WTC11 (cell line): ENCODE measurements around the gene PRSS57. TPM values are rescaled to one million over a fixed set of nuclear protein-coding genes. Genes with fewer than 3 reads are reported as not detected.

Source experiments
- ATAC-seq: fragments of 200-7000 bp; cut with Tn5 transposase; 2 replicates; pipeline ENCODE4 v1.10.0; 2021; ENCODE audit warnings: mild to moderate bottlenecking, moderate library complexity
- CTCF ChIA-PET: fragments of 300-600 bp; sonication (Branson Sonifier 250); formaldehyde crosslinking; loops from one replicate; lab custom pipeline; 2021; ENCODE audit warnings: antibody characterized with exemption; lab: Charles Lee
- POLR2A ChIA-PET: fragments of 350-600 bp; sonication (Branson Sonifier 250); formaldehyde crosslinking; loops from one replicate; lab custom pipeline; 2021; ENCODE audit warnings: antibody characterized with exemption; lab: Charles Lee
- DNase-seq: peaks from one replicate; pipeline ENCODE4 v3.0.0; 2021; ENCODE audit warnings: low spot score
- H3K27ac Mint-ChIP-seq: 2 replicates; pipeline ENCODE4 v1.8.0; 2021; ENCODE audit warnings: mixed read lengths
- H3K27me3 Mint-ChIP-seq: 2 replicates; pipeline ENCODE4 v1.8.0; 2021; ENCODE audit warnings: low read depth, mild to moderate bottlenecking, moderate library complexity, mixed read lengths
- H3K36me3 Mint-ChIP-seq: 2 replicates; pipeline ENCODE4 v1.8.0; 2021; ENCODE audit warnings: mixed read lengths
- H3K4me1 Mint-ChIP-seq: 2 replicates; pipeline ENCODE4 v1.8.0; 2022; ENCODE audit warnings: mixed read lengths
- H3K4me3 Mint-ChIP-seq: 2 replicates; pipeline ENCODE4 v1.8.0; 2021; ENCODE audit warnings: mild to moderate bottlenecking, moderate library complexity, mixed read lengths
- H3K9me3 Mint-ChIP-seq: 2 replicates; pipeline ENCODE4 v1.8.0; 2021; ENCODE audit warnings: mixed read lengths
- ATF1 ChIP-seq: sonication (generic); formaldehyde crosslinking; IDR thresholded peaks from 2 replicates; pipeline ENCODE4 v1.8.1; 2023; ENCODE audit warnings: mild to moderate bottlenecking, moderate library complexity, missing genetic modification reagents
- CBFB ChIP-seq: sonication (generic); formaldehyde crosslinking; IDR thresholded peaks from 2 replicates; pipeline ENCODE4 v1.8.1; 2022; ENCODE audit warnings: mild to moderate bottlenecking, low read depth, missing genetic modification reagents
- ELF4 ChIP-seq: sonication (generic); formaldehyde crosslinking; IDR thresholded peaks from 2 replicates; pipeline ENCODE4 v1.8.1; 2022; ENCODE audit warnings: low read depth, mild to moderate bottlenecking, moderate library complexity, missing genetic modification reagents
- ESRRA ChIP-seq: sonication (generic); formaldehyde crosslinking; IDR thresholded peaks from 2 replicates; pipeline ENCODE4 v1.8.1; 2022; ENCODE audit warnings: mild to moderate bottlenecking, missing genetic modification reagents, borderline replicate concordance
- FOXJ3 ChIP-seq: sonication (generic); formaldehyde crosslinking; IDR thresholded peaks from 2 replicates; pipeline ENCODE4 v1.9.0; 2021; ENCODE audit warnings: missing genetic modification reagents, mild to moderate bottlenecking, borderline replicate concordance
- JAZF1 ChIP-seq: fragments of 250-450 bp; sonication (Bioruptor Pico); IDR thresholded peaks from 2 replicates; pipeline ENCODE4 v1.9.0; 2021; ENCODE audit warnings: moderate library complexity, mild to moderate bottlenecking, inconsistent platforms
- MXD4 ChIP-seq: fragments of 250-450 bp; sonication (Bioruptor Pico); IDR thresholded peaks from 2 replicates; pipeline ENCODE4 v1.8.0; 2021; ENCODE audit warnings: mild to moderate bottlenecking, moderate library complexity, borderline replicate concordance
- MYBL2 ChIP-seq: sonication (generic); formaldehyde crosslinking; IDR thresholded peaks from 2 replicates; pipeline ENCODE4 v1.8.1; 2023; ENCODE audit warnings: mild to moderate bottlenecking, moderate library complexity, missing genetic modification reagents
- SP1 ChIP-seq: sonication (generic); formaldehyde crosslinking; conservative IDR thresholded peaks from 2 replicates; pipeline ENCODE4 v1.8.1; 2022; ENCODE audit warnings: missing genetic modification reagents
- TEAD1 ChIP-seq: sonication (generic); formaldehyde crosslinking; IDR thresholded peaks from 2 replicates; pipeline ENCODE4 v1.8.0; 2022; ENCODE audit warnings: mild to moderate bottlenecking, missing genetic modification reagents
- ZNF219 ChIP-seq: sonication (generic); formaldehyde crosslinking; IDR thresholded peaks from 2 replicates; pipeline ENCODE4 v1.8.0; 2023; ENCODE audit warnings: missing genetic modification reagents, mild to moderate bottlenecking, borderline replicate concordance
- ZNF423 ChIP-seq: fragments of 250-450 bp; sonication (Bioruptor Pico); IDR thresholded peaks from 2 replicates; pipeline ENCODE4 v2.1.2; 2022; ENCODE audit warnings: mild to moderate bottlenecking, moderate library complexity
- total RNA-seq: library from RNA; stranded (reverse); gene quantifications from 3 replicates; pipeline ENCODE4 v1.2.3, GENCODE V29; 2021
- TF ChIP-seq, protein P1 (sequence below): sonication (generic); formaldehyde crosslinking; IDR thresholded peaks from 2 replicates; pipeline ENCODE4 v1.8.0; 2022; ENCODE audit warnings: missing genetic modification reagents
- TF ChIP-seq, protein P2 (sequence below): sonication (generic); formaldehyde crosslinking; IDR thresholded peaks from 2 replicates; pipeline ENCODE4 v1.8.1; 2023; ENCODE audit warnings: mild to moderate bottlenecking, missing genetic modification reagents
- TF ChIP-seq, protein P3 (sequence below): fragments of 250-450 bp; sonication (Bioruptor Pico); IDR thresholded peaks from 2 replicates; pipeline ENCODE4 v1.9.0; 2021; ENCODE audit warnings: mild to moderate bottlenecking
- TF ChIP-seq, protein P4 (sequence below): sonication (generic); formaldehyde crosslinking; IDR thresholded peaks from 2 replicates; pipeline ENCODE4 v1.8.1; 2022; ENCODE audit warnings: mild to moderate bottlenecking, missing genetic modification reagents, moderate library complexity, borderline replicate concordance
- TF ChIP-seq, protein P5 (sequence below): sonication (generic); formaldehyde crosslinking; IDR thresholded peaks from 2 replicates; pipeline ENCODE4 v1.8.1; 2023; ENCODE audit warnings: mild to moderate bottlenecking, missing genetic modification reagents, borderline replicate concordance
- TF ChIP-seq, protein P6 (sequence below): fragments of 250-450 bp; sonication (Bioruptor Pico); IDR thresholded peaks from 2 replicates; pipeline ENCODE4 v1.9.0; 2021; ENCODE audit warnings: moderate library complexity, mild to moderate bottlenecking, inconsistent platforms, borderline replicate concordance

PRSS57 gene
- total RNA-seq, 1 experiment from 2014 or later = not detected

DNA sequence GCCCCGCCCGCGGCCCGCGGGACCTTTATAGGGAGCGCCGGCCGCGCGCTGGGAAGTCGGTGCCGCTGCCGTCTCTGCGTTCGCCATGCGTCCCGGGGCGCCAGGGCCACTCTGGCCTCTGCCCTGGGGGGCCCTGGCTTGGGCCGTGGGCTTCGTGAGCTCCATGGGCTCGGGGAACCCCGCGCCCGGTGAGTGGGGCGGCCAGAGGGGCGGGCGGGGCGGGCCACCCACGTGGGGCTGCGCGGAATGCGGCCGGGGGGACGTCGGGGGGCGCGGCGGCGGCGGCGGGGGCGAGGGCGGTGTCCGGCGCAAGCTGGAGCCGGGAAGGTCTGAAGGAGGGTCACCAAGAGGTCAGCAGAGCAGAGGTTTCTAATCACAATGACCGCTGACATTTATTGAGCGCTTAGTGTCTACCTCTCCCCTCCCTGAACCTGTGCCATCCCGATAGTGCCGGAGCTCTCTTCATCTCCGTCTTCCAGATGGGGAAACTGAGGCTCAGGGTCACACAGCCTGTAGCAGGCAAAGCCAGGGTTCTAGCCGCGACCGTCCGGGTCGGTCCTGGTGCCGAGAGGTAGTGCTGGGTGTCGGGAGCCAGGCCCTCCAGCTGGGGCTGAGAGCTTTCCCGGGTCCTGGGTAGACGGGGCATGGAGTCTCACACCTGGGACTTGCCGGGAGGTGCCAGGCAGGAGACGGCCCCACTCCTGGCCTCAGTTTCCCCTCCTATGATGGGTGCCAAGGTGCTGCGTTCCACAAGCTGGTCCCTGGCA is 18.7 kb downstream of the PRSS57 start, which contains the start of gene FSTL3:
FSTL3 (plus strand) TSS at position 54 of the 767 bp plus-strand sequence; CDS start at position 86, 32 bp downstream.
- H3K36me3 Mint-ChIP-seq = no peaks in the 10 kb centered on the region
- H3K27ac Mint-ChIP-seq = no peak within 1 kb of the TSS
- ChIA-PET CTCF (interaction anchor here (1.3 to 2.4 kb wide), 4 partner anchors 13 to 65 kb away, joined by 3 to 16 read pairs (median 6); partner anchors contain the start of gene RNF126), POLR2A (interaction anchor here (0.7 kb wide), 1 partner anchor 27 kb away, joined by 3 read pairs; no protein-coding TSS in a partner anchor)
- H3K4me1 Mint-ChIP-seq = no peaks in the 10 kb centered on the region
- peak within 1 kb of the TSS; percentile 50 for H3K4me3 Mint-ChIP-seq
- H3K9me3 Mint-ChIP-seq = no peaks in the 10 kb centered on the region
- TF ChIP-seq ATF1 (CRISPR knock-in tag) (no peak), TEAD1 (CRISPR knock-in tag) (no peak), ELF4 (CRISPR knock-in tag) (no peak), SP1 (CRISPR knock-in tag) (no peak), MXD4 (no peak), ESRRA (CRISPR knock-in tag) (no peak), ZNF219 (CRISPR knock-in tag) (no peak), ZNF423 (CRISPR knock-in tag) (no peak), JAZF1 (CRISPR knock-in tag) (no peak), FOXJ3 (no peak), MYBL2 (CRISPR knock-in tag) (no peak), CBFB (CRISPR knock-in tag) (no peak)
- TF ChIP-seq, protein P1, sequence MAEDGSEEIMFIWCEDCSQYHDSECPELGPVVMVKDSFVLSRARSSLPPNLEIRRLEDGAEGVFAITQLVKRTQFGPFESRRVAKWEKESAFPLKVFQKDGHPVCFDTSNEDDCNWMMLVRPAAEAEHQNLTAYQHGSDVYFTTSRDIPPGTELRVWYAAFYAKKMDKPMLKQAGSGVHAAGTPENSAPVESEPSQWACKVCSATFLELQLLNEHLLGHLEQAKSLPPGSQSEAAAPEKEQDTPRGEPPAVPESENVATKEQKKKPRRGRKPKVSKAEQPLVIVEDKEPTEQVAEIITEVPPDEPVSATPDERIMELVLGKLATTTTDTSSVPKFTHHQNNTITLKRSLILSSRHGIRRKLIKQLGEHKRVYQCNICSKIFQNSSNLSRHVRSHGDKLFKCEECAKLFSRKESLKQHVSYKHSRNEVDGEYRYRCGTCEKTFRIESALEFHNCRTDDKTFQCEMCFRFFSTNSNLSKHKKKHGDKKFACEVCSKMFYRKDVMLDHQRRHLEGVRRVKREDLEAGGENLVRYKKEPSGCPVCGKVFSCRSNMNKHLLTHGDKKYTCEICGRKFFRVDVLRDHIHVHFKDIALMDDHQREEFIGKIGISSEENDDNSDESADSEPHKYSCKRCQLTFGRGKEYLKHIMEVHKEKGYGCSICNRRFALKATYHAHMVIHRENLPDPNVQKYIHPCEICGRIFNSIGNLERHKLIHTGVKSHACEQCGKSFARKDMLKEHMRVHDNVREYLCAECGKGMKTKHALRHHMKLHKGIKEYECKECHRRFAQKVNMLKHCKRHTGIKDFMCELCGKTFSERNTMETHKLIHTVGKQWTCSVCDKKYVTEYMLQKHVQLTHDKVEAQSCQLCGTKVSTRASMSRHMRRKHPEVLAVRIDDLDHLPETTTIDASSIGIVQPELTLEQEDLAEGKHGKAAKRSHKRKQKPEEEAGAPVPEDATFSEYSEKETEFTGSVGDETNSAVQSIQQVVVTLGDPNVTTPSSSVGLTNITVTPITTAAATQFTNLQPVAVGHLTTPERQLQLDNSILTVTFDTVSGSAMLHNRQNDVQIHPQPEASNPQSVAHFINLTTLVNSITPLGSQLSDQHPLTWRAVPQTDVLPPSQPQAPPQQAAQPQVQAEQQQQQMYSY (CRISPR knock-in tag) = no peak
- TF ChIP-seq, protein P2, sequence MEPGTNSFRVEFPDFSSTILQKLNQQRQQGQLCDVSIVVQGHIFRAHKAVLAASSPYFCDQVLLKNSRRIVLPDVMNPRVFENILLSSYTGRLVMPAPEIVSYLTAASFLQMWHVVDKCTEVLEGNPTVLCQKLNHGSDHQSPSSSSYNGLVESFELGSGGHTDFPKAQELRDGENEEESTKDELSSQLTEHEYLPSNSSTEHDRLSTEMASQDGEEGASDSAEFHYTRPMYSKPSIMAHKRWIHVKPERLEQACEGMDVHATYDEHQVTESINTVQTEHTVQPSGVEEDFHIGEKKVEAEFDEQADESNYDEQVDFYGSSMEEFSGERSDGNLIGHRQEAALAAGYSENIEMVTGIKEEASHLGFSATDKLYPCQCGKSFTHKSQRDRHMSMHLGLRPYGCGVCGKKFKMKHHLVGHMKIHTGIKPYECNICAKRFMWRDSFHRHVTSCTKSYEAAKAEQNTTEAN (CRISPR knock-in tag) = no peak
- TF ChIP-seq, protein P3, sequence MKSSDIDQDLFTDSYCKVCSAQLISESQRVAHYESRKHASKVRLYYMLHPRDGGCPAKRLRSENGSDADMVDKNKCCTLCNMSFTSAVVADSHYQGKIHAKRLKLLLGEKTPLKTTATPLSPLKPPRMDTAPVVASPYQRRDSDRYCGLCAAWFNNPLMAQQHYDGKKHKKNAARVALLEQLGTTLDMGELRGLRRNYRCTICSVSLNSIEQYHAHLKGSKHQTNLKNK (CRISPR knock-in tag) = no peak
- TF ChIP-seq, protein P4, sequence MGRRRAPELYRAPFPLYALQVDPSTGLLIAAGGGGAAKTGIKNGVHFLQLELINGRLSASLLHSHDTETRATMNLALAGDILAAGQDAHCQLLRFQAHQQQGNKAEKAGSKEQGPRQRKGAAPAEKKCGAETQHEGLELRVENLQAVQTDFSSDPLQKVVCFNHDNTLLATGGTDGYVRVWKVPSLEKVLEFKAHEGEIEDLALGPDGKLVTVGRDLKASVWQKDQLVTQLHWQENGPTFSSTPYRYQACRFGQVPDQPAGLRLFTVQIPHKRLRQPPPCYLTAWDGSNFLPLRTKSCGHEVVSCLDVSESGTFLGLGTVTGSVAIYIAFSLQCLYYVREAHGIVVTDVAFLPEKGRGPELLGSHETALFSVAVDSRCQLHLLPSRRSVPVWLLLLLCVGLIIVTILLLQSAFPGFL (CRISPR knock-in tag) = no peak
- TF ChIP-seq, protein P5, sequence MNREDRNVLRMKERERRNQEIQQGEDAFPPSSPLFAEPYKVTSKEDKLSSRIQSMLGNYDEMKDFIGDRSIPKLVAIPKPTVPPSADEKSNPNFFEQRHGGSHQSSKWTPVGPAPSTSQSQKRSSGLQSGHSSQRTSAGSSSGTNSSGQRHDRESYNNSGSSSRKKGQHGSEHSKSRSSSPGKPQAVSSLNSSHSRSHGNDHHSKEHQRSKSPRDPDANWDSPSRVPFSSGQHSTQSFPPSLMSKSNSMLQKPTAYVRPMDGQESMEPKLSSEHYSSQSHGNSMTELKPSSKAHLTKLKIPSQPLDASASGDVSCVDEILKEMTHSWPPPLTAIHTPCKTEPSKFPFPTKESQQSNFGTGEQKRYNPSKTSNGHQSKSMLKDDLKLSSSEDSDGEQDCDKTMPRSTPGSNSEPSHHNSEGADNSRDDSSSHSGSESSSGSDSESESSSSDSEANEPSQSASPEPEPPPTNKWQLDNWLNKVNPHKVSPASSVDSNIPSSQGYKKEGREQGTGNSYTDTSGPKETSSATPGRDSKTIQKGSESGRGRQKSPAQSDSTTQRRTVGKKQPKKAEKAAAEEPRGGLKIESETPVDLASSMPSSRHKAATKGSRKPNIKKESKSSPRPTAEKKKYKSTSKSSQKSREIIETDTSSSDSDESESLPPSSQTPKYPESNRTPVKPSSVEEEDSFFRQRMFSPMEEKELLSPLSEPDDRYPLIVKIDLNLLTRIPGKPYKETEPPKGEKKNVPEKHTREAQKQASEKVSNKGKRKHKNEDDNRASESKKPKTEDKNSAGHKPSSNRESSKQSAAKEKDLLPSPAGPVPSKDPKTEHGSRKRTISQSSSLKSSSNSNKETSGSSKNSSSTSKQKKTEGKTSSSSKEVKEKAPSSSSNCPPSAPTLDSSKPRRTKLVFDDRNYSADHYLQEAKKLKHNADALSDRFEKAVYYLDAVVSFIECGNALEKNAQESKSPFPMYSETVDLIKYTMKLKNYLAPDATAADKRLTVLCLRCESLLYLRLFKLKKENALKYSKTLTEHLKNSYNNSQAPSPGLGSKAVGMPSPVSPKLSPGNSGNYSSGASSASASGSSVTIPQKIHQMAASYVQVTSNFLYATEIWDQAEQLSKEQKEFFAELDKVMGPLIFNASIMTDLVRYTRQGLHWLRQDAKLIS (CRISPR knock-in tag) = no peak
- TF ChIP-seq, protein P6, sequence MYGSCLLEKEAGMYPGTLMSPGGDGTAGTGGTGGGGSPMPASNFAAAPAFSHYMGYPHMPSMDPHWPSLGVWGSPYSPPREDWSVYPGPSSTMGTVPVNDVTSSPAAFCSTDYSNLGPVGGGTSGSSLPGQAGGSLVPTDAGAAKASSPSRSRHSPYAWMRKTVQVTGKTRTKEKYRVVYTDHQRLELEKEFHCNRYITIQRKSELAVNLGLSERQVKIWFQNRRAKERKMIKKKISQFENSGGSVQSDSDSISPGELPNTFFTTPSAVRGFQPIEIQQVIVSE (CRISPR knock-in tag) = no peak
- peaks cover 27% of the 10 kb centered on the region for H3K27me3 Mint-ChIP-seq
- DNase-seq (no peak), ATAC-seq (no peak)
